GM23338 (cell line): ENCODE measurements around the gene DNMT1. TPM values are rescaled to one million over a fixed set of nuclear protein-coding genes. Genes with fewer than 3 reads are reported as not detected.
A peak's percentile ranks its signal among the peaks of the same experiment; 100 is the strongest.

Source experiments
- ATAC-seq: fragments of 200-7000 bp; cut with Tn5 transposase; 3 replicates; pipeline ENCODE4 v1.9.1; 2020
- DNase-seq: peaks from one replicate; pipeline ENCODE4 v3.0.0-alpha.2; 2015; ENCODE audit warnings: low spot score
- H2AFZ ChIP-seq: fragments of 200-600 bp; sonication (generic); 2 replicates; pipeline ENCODE4 v1.8.0; 2016; ENCODE audit warnings: antibody characterized with exemption, mild to moderate bottlenecking, moderate library complexity
- H3F3A ChIP-seq: fragments of 200-600 bp; sonication (generic); replicated peaks from 2 replicates; pipeline ENCODE4 v1.8.0; 2017; ENCODE audit warnings: antibody characterized with exemption, mixed run types, low read depth
- H3K27ac ChIP-seq: fragments of 200-600 bp; sonication (generic); 2 replicates; pipeline ENCODE4 v1.6.1; 2016; ENCODE audit warnings: low read depth
- H3K27me3 ChIP-seq: fragments of 200-600 bp; sonication (generic); 2 replicates; pipeline ENCODE4 v1.8.0; 2016; ENCODE audit warnings: mild to moderate bottlenecking, mixed run types, moderate library complexity; ENCODE audit not compliant: insufficient read depth
- H3K36me3 ChIP-seq: fragments of 200-600 bp; sonication (generic); 2 replicates; pipeline ENCODE4 v1.8.0; 2016; ENCODE audit warnings: mild to moderate bottlenecking; ENCODE audit not compliant: insufficient read depth
- H3K4me1 ChIP-seq: fragments of 200-600 bp; sonication (generic); 2 replicates; pipeline ENCODE4 v1.8.0; 2016; ENCODE audit warnings: mild to moderate bottlenecking, moderate library complexity; ENCODE audit not compliant: insufficient read depth
- H3K4me2 ChIP-seq: fragments of 200-600 bp; sonication (generic); 2 replicates; pipeline ENCODE4 v1.7.1; 2017; ENCODE audit warnings: mixed run types
- H3K4me3 ChIP-seq: fragments of 200-600 bp; sonication (generic); 2 replicates; pipeline ENCODE4 v1.6.1; 2016; ENCODE audit warnings: mixed run types
- H3K79me2 ChIP-seq: fragments of 200-600 bp; sonication (generic); replicated peaks from 2 replicates; pipeline ENCODE4 v1.8.0; 2017; ENCODE audit warnings: mild to moderate bottlenecking; ENCODE audit not compliant: insufficient read depth
- H3K9me2 ChIP-seq: fragments of 200-600 bp; sonication (generic); 2 replicates; pipeline ENCODE4 v1.8.0; 2017; ENCODE audit not compliant: insufficient read depth
- H4K20me1 ChIP-seq: fragments of 200-600 bp; sonication (generic); replicated peaks from 2 replicates; pipeline ENCODE4 v1.8.0; 2017; ENCODE audit warnings: mild to moderate bottlenecking; ENCODE audit not compliant: insufficient read depth
- H3K27ac Mint-ChIP-seq: 2 replicates; pipeline ENCODE4 v1.8.0; 2020; ENCODE audit warnings: inconsistent platforms, mild to moderate bottlenecking, moderate library complexity, mixed read lengths
- H3K27me3 Mint-ChIP-seq: 3 replicates; pipeline ENCODE4 v1.8.0; 2022; ENCODE audit warnings: low read depth, mild to moderate bottlenecking, moderate library complexity, mixed read lengths, inconsistent platforms; ENCODE audit not compliant: insufficient read depth, poor library complexity
- H3K36me3 Mint-ChIP-seq: 3 replicates; pipeline ENCODE4 v1.8.0; 2021; ENCODE audit warnings: low read depth, mild to moderate bottlenecking, inconsistent platforms, moderate library complexity, mixed read lengths
- H3K4me1 Mint-ChIP-seq: 3 replicates; pipeline ENCODE4 v1.8.0; 2020; ENCODE audit warnings: mild to moderate bottlenecking, inconsistent platforms, mixed read lengths
- H3K4me3 Mint-ChIP-seq: 3 replicates; pipeline ENCODE4 v1.8.0; 2021; ENCODE audit warnings: moderate library complexity, mild to moderate bottlenecking, inconsistent platforms, mixed read lengths
- H3K9me3 Mint-ChIP-seq: 3 replicates; pipeline ENCODE4 v1.8.0; 2020; ENCODE audit warnings: moderate library complexity, mild to moderate bottlenecking, inconsistent platforms, mixed read lengths
- CREB1 ChIP-seq: fragments of 250-450 bp; sonication (Bioruptor Pico); IDR thresholded peaks from 2 replicates; pipeline ENCODE4 v1.5.0; 2020; ENCODE audit warnings: low read depth, mild to moderate bottlenecking, moderate library complexity
- EZH2 ChIP-seq: fragments of 200-600 bp; sonication (generic); IDR thresholded peaks from one replicate; pipeline ENCODE4 v1.8.0; 2017; ENCODE audit warnings: antibody characterized with exemption, mild to moderate bottlenecking, low read depth; ENCODE audit not compliant: unreplicated experiment
- EZH2phosphoT487 ChIP-seq: fragments of 200-600 bp; sonication (generic); IDR thresholded peaks from one replicate; pipeline ENCODE4 v1.8.1; 2018; ENCODE audit warnings: antibody characterized with exemption; ENCODE audit not compliant: unreplicated experiment
- JUNB ChIP-seq: IDR thresholded peaks from one replicate; pipeline ENCODE4 v1.6.1; 2016; ENCODE audit warnings: antibody characterized with exemption; ENCODE audit not compliant: unreplicated experiment
- NANOG ChIP-seq: IDR thresholded peaks from 2 replicates; pipeline ENCODE4 v1.6.1; 2016; ENCODE audit warnings: antibody characterized with exemption, borderline replicate concordance
- POLR2AphosphoS5 ChIP-seq: IDR thresholded peaks from 2 replicates; pipeline ENCODE4 v1.6.1; 2016; ENCODE audit warnings: antibody characterized with exemption, low read depth
- STAT1 ChIP-seq: IDR thresholded peaks from one replicate; pipeline ENCODE4 v1.6.1; 2016; ENCODE audit warnings: antibody characterized with exemption; ENCODE audit not compliant: unreplicated experiment
- ZNF114 ChIP-seq: fragments of 250-450 bp; sonication (Bioruptor Pico); IDR thresholded peaks from 2 replicates; pipeline ENCODE4 v1.5.0; 2020; ENCODE audit warnings: mild to moderate bottlenecking, moderate library complexity
- ZNF331 ChIP-seq: fragments of 250-450 bp; sonication (Bioruptor Pico); IDR thresholded peaks from 2 replicates; pipeline ENCODE4 v1.5.0; 2020; ENCODE audit warnings: low read depth, mild to moderate bottlenecking, moderate library complexity
- polyA plus RNA-seq: library from polyadenylated mRNA; unstranded; fragments of >200 nt; fragmentation: Nextera tagmentation; extraction: Ambion mirVana; gene quantifications from 2 replicates; pipeline ENCODE4 v1.2.1, GENCODE V29; 2016
- total RNA-seq: library from RNA; depleted of rRNA; stranded (reverse); fragments of >200 nt; shearing (Covaris generic); gene quantifications from 2 replicates; pipeline ENCODE4 v1.2.3, GENCODE V29; 2014
- TF ChIP-seq, protein P1 (sequence below): IDR thresholded peaks from 2 replicates; pipeline ENCODE4 v1.6.1; 2016; ENCODE audit warnings: antibody characterized with exemption
- TF ChIP-seq, protein P2 (sequence below): IDR thresholded peaks from one replicate; pipeline ENCODE4 v1.6.1; 2018; ENCODE audit warnings: antibody characterized with exemption; ENCODE audit not compliant: unreplicated experiment
- TF ChIP-seq, protein P3 (sequence below), 2 experiments: fragments of 200-600 bp in 1 of 2; sonication (generic) in 1 of 2; conservative IDR thresholded peaks; 2 replicates each; pipeline versions ENCODE4 v1.5.1 to v1.6.1; 2016 to 2017; ENCODE audit warnings: antibody characterized with exemption in 2 of 2, low read depth in 2 of 2, mild to moderate bottlenecking in 2 of 2, moderate library complexity in 1 of 2

The DNMT1 gene
- total and polyA plus RNA-seq, 2 experiments from 2014 or later, result 238 to 589 TPM

DNA sequence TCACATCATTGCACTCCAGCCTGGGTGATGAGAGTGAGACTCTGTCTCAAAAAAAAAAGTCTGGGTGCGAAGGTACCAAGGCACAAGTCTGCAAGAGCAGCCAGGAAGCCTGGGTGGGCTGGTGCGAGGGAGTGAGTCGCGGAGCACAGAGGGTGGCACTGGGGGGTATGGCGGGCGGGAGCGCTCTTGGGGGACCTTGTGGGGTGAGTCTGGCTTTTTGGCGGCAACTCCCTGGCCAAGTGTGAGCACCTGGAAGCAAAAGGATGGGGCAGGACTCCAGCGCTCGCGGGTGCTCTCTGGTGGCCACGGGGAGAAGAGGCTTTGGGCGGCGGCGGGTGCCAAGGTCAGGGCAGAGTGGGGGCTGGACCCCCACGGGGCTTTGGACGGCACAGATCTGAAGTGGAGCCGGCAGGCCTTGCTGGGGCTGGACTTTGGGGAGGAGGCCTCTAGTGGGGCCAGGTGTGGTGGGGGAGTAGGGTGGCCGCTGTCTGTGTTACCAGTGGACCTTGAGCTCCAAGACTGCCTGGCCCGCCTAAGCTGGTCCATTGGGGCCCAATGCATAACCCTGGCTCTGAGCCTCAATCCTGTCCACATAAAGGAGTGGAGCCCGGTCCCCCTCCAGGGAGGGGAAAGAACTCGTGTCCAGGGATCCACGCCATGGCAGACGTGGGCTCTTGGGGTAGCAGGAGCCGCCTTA lies 81.7 kb downstream of the DNMT1 start:
- peak; percentile 89 for DNase-seq
- H2AFZ ChIP-seq, result no peak overlapping the region
- H3K9me2 ChIP-seq, result no peaks in the 10 kb centered on the region
- Mint-ChIP-seq H3K4me3 (0 out of 3 replicates have a peak overlapping the region, but pooled peaks have one; percentile 4), H3K36me3 (peaks cover 80% of the 10 kb centered on the region), H3K9me3 (no peaks in the 10 kb centered on the region), H3K27ac (0 out of 2 replicates have a peak overlapping the region, but pooled peaks have one; percentile 5), H3K4me1 (peaks cover 12% of the 10 kb centered on the region), H3K27me3 (peaks cover 42% of the 10 kb centered on the region)
- H3F3A ChIP-seq, result peaks cover 53% of the 10 kb centered on the region
- H3K4me3 ChIP-seq, result no peak overlapping the region
- no peaks in the 10 kb centered on the region for H3K27me3 ChIP-seq
- H3K4me2 ChIP-seq, result no peak overlapping the region
- peak; percentile 64 for ATAC-seq
- TF ChIP-seq, protein P1, sequence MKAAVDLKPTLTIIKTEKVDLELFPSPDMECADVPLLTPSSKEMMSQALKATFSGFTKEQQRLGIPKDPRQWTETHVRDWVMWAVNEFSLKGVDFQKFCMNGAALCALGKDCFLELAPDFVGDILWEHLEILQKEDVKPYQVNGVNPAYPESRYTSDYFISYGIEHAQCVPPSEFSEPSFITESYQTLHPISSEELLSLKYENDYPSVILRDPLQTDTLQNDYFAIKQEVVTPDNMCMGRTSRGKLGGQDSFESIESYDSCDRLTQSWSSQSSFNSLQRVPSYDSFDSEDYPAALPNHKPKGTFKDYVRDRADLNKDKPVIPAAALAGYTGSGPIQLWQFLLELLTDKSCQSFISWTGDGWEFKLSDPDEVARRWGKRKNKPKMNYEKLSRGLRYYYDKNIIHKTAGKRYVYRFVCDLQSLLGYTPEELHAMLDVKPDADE, result no peak
- TF ChIP-seq ZNF331 (CRISPR knock-in tag) (no peak), NANOG (no peak), EZH2phosphoT487 (no peak), JUNB (no peak), CREB1 (CRISPR knock-in tag) (no peak), EZH2 (no peak), ZNF114 (CRISPR knock-in tag) (no peak), STAT1 (no peak), POLR2AphosphoS5 (peak; percentile 45)
- TF ChIP-seq, protein P2, sequence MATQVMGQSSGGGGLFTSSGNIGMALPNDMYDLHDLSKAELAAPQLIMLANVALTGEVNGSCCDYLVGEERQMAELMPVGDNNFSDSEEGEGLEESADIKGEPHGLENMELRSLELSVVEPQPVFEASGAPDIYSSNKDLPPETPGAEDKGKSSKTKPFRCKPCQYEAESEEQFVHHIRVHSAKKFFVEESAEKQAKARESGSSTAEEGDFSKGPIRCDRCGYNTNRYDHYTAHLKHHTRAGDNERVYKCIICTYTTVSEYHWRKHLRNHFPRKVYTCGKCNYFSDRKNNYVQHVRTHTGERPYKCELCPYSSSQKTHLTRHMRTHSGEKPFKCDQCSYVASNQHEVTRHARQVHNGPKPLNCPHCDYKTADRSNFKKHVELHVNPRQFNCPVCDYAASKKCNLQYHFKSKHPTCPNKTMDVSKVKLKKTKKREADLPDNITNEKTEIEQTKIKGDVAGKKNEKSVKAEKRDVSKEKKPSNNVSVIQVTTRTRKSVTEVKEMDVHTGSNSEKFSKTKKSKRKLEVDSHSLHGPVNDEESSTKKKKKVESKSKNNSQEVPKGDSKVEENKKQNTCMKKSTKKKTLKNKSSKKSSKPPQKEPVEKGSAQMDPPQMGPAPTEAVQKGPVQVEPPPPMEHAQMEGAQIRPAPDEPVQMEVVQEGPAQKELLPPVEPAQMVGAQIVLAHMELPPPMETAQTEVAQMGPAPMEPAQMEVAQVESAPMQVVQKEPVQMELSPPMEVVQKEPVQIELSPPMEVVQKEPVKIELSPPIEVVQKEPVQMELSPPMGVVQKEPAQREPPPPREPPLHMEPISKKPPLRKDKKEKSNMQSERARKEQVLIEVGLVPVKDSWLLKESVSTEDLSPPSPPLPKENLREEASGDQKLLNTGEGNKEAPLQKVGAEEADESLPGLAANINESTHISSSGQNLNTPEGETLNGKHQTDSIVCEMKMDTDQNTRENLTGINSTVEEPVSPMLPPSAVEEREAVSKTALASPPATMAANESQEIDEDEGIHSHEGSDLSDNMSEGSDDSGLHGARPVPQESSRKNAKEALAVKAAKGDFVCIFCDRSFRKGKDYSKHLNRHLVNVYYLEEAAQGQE, result no peak
- TF ChIP-seq, protein P3, sequence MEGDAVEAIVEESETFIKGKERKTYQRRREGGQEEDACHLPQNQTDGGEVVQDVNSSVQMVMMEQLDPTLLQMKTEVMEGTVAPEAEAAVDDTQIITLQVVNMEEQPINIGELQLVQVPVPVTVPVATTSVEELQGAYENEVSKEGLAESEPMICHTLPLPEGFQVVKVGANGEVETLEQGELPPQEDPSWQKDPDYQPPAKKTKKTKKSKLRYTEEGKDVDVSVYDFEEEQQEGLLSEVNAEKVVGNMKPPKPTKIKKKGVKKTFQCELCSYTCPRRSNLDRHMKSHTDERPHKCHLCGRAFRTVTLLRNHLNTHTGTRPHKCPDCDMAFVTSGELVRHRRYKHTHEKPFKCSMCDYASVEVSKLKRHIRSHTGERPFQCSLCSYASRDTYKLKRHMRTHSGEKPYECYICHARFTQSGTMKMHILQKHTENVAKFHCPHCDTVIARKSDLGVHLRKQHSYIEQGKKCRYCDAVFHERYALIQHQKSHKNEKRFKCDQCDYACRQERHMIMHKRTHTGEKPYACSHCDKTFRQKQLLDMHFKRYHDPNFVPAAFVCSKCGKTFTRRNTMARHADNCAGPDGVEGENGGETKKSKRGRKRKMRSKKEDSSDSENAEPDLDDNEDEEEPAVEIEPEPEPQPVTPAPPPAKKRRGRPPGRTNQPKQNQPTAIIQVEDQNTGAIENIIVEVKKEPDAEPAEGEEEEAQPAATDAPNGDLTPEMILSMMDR (conservative IDR thresholded peaks at IDR 0.05; ENCODE audit: low read depth in 2 of 2), result peak; percentile 73 to 79
- peaks cover 18% of the 10 kb centered on the region; the same call in 1 of the 2 replicates for H4K20me1 ChIP-seq
- H3K36me3 ChIP-seq, result peaks cover 28% of the 10 kb centered on the region
- H3K27ac ChIP-seq, result peak overlapping the region; percentile 83
- no peaks in the 10 kb centered on the region; the same call in 1 of the 2 replicates for H3K4me1 ChIP-seq
- peaks cover 13% of the 10 kb centered on the region; the same call in 1 of the 2 replicates for H3K79me2 ChIP-seq
